ENCODE measurements around the gene SOCS6. TPM values are rescaled to one million over a fixed set of nuclear protein-coding genes. Genes with fewer than 3 reads are reported as not detected.

The SOCS6 gene
- total and polyA plus RNA-seq, 2 of the 13 experiments (the other 11 are each of a cell fraction or from before 2014, with no cell fraction given): 18.6 to 38.3 TPM

DNA sequence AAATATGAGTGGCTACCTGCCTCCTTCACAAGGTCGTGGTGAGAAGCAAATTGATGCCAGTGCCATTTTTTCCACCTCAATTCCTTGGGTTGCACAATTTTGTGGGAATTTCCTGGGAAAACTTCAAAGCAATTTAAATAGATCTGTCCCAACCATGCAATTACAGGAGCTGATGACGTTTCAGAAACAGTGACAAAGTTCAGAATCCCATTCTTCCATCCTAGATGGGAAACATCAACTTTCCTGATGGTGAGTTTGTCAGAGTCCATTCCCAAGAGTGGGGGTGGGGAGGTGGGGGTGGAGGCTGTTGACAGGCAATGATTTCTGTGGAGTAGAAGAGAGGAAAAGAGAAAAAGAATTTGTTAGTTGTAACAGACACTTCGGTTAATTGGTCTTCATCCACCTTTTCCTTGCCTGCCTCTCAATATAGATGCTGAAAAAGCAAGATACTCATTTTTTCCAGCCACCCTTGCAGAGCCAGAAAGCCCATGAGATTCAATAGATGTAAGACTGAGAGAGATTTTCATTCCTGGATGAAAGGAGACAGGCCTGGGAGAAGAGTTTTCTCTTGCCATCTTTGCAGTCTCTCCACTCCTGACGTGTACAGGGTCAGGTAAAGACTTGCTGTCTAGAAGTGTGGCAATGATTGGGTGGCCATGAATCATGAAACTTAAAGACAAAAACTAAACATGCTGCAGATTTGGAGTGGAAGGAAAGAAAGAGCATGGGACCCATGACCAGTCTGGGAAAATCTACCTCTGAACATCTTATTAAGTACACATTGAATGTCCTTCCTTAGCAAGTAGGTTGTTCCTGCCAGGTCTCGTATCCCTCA is 47.3 kb downstream of the SOCS6 start (continued):
- TF ChIP-seq, protein P1, sequence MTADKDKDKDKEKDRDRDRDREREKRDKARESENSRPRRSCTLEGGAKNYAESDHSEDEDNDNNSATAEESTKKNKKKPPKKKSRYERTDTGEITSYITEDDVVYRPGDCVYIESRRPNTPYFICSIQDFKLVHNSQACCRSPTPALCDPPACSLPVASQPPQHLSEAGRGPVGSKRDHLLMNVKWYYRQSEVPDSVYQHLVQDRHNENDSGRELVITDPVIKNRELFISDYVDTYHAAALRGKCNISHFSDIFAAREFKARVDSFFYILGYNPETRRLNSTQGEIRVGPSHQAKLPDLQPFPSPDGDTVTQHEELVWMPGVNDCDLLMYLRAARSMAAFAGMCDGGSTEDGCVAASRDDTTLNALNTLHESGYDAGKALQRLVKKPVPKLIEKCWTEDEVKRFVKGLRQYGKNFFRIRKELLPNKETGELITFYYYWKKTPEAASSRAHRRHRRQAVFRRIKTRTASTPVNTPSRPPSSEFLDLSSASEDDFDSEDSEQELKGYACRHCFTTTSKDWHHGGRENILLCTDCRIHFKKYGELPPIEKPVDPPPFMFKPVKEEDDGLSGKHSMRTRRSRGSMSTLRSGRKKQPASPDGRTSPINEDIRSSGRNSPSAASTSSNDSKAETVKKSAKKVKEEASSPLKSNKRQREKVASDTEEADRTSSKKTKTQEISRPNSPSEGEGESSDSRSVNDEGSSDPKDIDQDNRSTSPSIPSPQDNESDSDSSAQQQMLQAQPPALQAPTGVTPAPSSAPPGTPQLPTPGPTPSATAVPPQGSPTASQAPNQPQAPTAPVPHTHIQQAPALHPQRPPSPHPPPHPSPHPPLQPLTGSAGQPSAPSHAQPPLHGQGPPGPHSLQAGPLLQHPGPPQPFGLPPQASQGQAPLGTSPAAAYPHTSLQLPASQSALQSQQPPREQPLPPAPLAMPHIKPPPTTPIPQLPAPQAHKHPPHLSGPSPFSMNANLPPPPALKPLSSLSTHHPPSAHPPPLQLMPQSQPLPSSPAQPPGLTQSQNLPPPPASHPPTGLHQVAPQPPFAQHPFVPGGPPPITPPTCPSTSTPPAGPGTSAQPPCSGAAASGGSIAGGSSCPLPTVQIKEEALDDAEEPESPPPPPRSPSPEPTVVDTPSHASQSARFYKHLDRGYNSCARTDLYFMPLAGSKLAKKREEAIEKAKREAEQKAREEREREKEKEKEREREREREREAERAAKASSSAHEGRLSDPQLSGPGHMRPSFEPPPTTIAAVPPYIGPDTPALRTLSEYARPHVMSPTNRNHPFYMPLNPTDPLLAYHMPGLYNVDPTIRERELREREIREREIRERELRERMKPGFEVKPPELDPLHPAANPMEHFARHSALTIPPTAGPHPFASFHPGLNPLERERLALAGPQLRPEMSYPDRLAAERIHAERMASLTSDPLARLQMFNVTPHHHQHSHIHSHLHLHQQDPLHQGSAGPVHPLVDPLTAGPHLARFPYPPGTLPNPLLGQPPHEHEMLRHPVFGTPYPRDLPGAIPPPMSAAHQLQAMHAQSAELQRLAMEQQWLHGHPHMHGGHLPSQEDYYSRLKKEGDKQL (CRISPR knock-in tag; IDR thresholded peaks at IDR 0.05; ENCODE audit: low read depth): peak; percentile 46; the same call in 1 of the 2 replicates
- peak; percentile 63; the same call in 1 of the 2 replicates for TF ChIP-seq ZNF24 (IDR thresholded peaks at IDR 0.05)
- TF ChIP-seq ZNF354B (CRISPR knock-in tag; IDR thresholded peaks at IDR 0.05): no peak
- TF ChIP-seq ADNP (CRISPR knock-in tag; IDR thresholded peaks at IDR 0.05): no peak
- peak; percentile 68 for TF ChIP-seq SIX4 (CRISPR knock-in tag; IDR thresholded peaks at IDR 0.05)
- TF ChIP-seq ZNF678 (CRISPR knock-in tag; IDR thresholded peaks at IDR 0.05): no peak
- no peak for TF ChIP-seq ZNF282 (IDR thresholded peaks at IDR 0.05; ENCODE audit: partially characterized antibody)
- TF ChIP-seq ETV5 (CRISPR knock-in tag; IDR thresholded peaks at IDR 0.05; ENCODE audit: borderline replicate concordance): peak; percentile 71; the same call in 1 of the 2 replicates
- no peak for TF ChIP-seq XBP1 (CRISPR knock-in tag; IDR thresholded peaks at IDR 0.05)
- TF ChIP-seq TCF7 (IDR thresholded peaks at IDR 0.05; ENCODE audit: low read depth): peak; percentile 94
- no peak; the same call in 1 of the 2 replicates for TF ChIP-seq POLR2AphosphoS2 (IDR thresholded peaks at IDR 0.05; ENCODE audit: low read depth, low read length)
- TF ChIP-seq RBFOX2 (IDR thresholded peaks at IDR 0.05; ENCODE audit: low read depth, low read length): peak; percentile 66
- TF ChIP-seq, protein P2, sequence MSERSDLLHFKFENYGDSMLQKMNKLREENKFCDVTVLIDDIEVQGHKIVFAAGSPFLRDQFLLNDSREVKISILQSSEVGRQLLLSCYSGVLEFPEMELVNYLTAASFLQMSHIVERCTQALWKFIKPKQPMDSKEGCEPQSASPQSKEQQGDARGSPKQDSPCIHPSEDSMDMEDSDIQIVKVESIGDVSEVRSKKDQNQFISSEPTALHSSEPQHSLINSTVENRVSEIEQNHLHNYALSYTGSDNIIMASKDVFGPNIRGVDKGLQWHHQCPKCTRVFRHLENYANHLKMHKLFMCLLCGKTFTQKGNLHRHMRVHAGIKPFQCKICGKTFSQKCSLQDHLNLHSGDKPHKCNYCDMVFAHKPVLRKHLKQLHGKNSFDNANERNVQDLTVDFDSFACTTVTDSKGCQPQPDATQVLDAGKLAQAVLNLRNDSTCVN (CRISPR knock-in tag; IDR thresholded peaks at IDR 0.05; ENCODE audit: borderline replicate concordance): no peak
- TF ChIP-seq SALL1 (CRISPR knock-in tag; IDR thresholded peaks at IDR 0.05): peak; percentile 60; the same call in 1 of the 2 replicates
- peak; percentile 61 for TF ChIP-seq RARA (CRISPR knock-in tag; IDR thresholded peaks at IDR 0.05)
- 0 out of 2 replicates have a peak, but pooled peaks have one; percentile 11 for TF ChIP-seq NFYC (CRISPR knock-in tag; IDR thresholded peaks at IDR 0.05)
- TF ChIP-seq ZBTB21 (CRISPR knock-in tag; IDR thresholded peaks at IDR 0.05): peak; percentile 90
- peak; percentile 87 for TF ChIP-seq HNF4A (CRISPR knock-in tag; IDR thresholded peaks at IDR 0.05)
- TF ChIP-seq TARDBP (CRISPR knock-in tag; IDR thresholded peaks at IDR 0.05): peak; percentile 68; the same call in 1 of the 2 replicates
- TF ChIP-seq MAFG (CRISPR knock-in tag; IDR thresholded peaks at IDR 0.05): no peak
- TF ChIP-seq, protein P3, sequence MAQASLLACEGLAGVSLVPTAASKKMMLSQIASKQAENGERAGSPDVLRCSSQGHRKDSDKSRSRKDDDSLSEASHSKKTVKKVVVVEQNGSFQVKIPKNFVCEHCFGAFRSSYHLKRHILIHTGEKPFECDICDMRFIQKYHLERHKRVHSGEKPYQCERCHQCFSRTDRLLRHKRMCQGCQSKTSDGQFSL (CRISPR knock-in tag; IDR thresholded peaks at IDR 0.05): peak; percentile 77; the same call in 1 of the 2 replicates
- TF ChIP-seq MIXL1 (CRISPR knock-in tag; IDR thresholded peaks at IDR 0.05): peak; percentile 69; the same call in 1 of the 2 replicates
- TF ChIP-seq ELF1 (CRISPR knock-in tag; IDR thresholded peaks at IDR 0.05): 0 out of 2 replicates have a peak, but pooled peaks have one; percentile 33
- TF ChIP-seq EHMT2 (IDR thresholded peaks at IDR 0.05; ENCODE audit: borderline replicate concordance, low read depth, low read length): peak; percentile 88; the same call in 1 of the 2 replicates

Data from HepG2 (cell line).